K562 (cell line): ENCODE measurements around the gene MED16. TPM values are rescaled to one million over a fixed set of nuclear protein-coding genes. Genes with fewer than 3 reads are reported as not detected.

Source experiments
- ARNT ChIP-seq, 2 experiments: fragments of 450-650 bp; IDR thresholded peaks; 2 replicates each; pipeline ENCODE4 v1.6.1; 2016; ENCODE audit warnings: mild to moderate bottlenecking in 1 of 2
- CC2D1A ChIP-seq: fragments of 450-650 bp; IDR thresholded peaks from 2 replicates; pipeline ENCODE4 v1.6.1; 2017; ENCODE audit warnings: mild to moderate bottlenecking
- CREB1 ChIP-seq, 2 experiments: sonication (generic) in 1 of 2; formaldehyde crosslinking in 1 of 2; IDR thresholded peaks; 2 replicates each; pipeline versions ENCODE4 v1.6.1 to v1.8.0; 2012 to 2022; ENCODE audit warnings: inconsistent platforms in 1 of 2, mild to moderate bottlenecking in 1 of 2, missing genetic modification reagents in 1 of 2, moderate library complexity in 1 of 2
- ELF4 ChIP-seq: fragments of 450-650 bp; formaldehyde crosslinking; IDR thresholded peaks from 2 replicates; pipeline ENCODE4 v1.4.0; 2022; ENCODE audit warnings: missing genetic modification characterization
- HDAC8 ChIP-seq: fragments of 450-650 bp; IDR thresholded peaks from 2 replicates; pipeline ENCODE4 v1.6.1; 2016; ENCODE audit warnings: mild to moderate bottlenecking, missing genetic modification characterization, moderate library complexity, missing compliant biosample characterization
- HMGN3 ChIP-seq: IDR thresholded peaks from 2 replicates; pipeline ENCODE4 v1.6.1; 2011; ENCODE audit warnings: borderline replicate concordance, low read depth, mild to moderate bottlenecking, mixed read lengths, low read length; ENCODE audit not compliant: insufficient read length; ENCODE audit errors: extremely low read depth
- KLF10 ChIP-seq: fragments of 250-450 bp; sonication (Bioruptor Pico); IDR thresholded peaks from 2 replicates; pipeline ENCODE4 v1.6.1; 2021; ENCODE audit warnings: matching md5 sums
- MLLT1 ChIP-seq, 2 experiments: fragments of 450-650 bp; IDR thresholded peaks; 2 replicates each; pipeline ENCODE4 v1.6.1; 2016
- MTA1 ChIP-seq: fragments of 450-650 bp; IDR thresholded peaks from 2 replicates; pipeline ENCODE4 v1.6.1; 2017; ENCODE audit warnings: borderline replicate concordance
- PTBP1 ChIP-seq: fragments of 200-400 bp; formaldehyde crosslinking; IDR thresholded peaks from 2 replicates; pipeline ENCODE4 v1.6.1; 2017; ENCODE audit warnings: low read depth, low read length
- SOX6 ChIP-seq: fragments of 450-650 bp; IDR thresholded peaks from 2 replicates; pipeline ENCODE4 v1.6.1; 2014; ENCODE audit warnings: mild to moderate bottlenecking
- SREBF2 ChIP-seq: sonication (generic); formaldehyde crosslinking; IDR thresholded peaks from 2 replicates; pipeline ENCODE4 v1.4.0; 2020; ENCODE audit warnings: mild to moderate bottlenecking, missing genetic modification reagents
- SUPT5H ChIP-seq: fragments of 450-650 bp; IDR thresholded peaks from 2 replicates; pipeline ENCODE4 v1.6.1; 2016
- TGIF2 ChIP-seq: sonication (generic); formaldehyde crosslinking; IDR thresholded peaks from 2 replicates; pipeline ENCODE4 v1.8.1; 2022; ENCODE audit warnings: mild to moderate bottlenecking, missing genetic modification reagents, moderate library complexity
- USF1 ChIP-seq: sonication (generic); formaldehyde crosslinking; IDR thresholded peaks from 2 replicates; pipeline ENCODE4 v1.9.0; 2022; ENCODE audit warnings: mild to moderate bottlenecking, missing genetic modification reagents
- ZBTB12 ChIP-seq: fragments of 250-450 bp; sonication (Bioruptor Pico); IDR thresholded peaks from 2 replicates; pipeline ENCODE4 v1.4.0; 2020
- ZBTB5 ChIP-seq: fragments of 450-650 bp; IDR thresholded peaks from 2 replicates; pipeline ENCODE4 v1.6.1; 2017; ENCODE audit warnings: antibody characterized with exemption
- ZZZ3 ChIP-seq: fragments of 450-650 bp; IDR thresholded peaks from 2 replicates; pipeline ENCODE4 v1.6.1; 2016; ENCODE audit warnings: antibody characterized with exemption, mild to moderate bottlenecking, moderate library complexity
- polyA plus RNA-seq, 8 experiments: library from polyadenylated mRNA; depleted of rRNA in 4 of 8; stranded (reverse) in 5 of 8; unstranded in 3 of 8; fragments of >200 nt; fragmentation: Nextera tagmentation in 2 of 8; fragmentation: Illumina TruSeq in 1 of 8; extraction: Ambion mirVana in 2 of 8; extraction: Trizol in 1 of 8; gene quantifications; 2 replicates each; pipeline versions ENCODE4 v1.2.1 to v1.2.3, GENCODE V29; 2011 to 2014; ENCODE audit warnings: inconsistent platforms in 1 of 8, missing spikeins in 1 of 8
- total RNA-seq, 7 experiments: library from RNA; depleted of rRNA in 6 of 7; stranded (reverse); fragments of >200 nt in 6 of 7; fragmentation: Illumina TruSeq in 2 of 7; extraction: Trizol in 2 of 7; gene quantifications; 2 replicates each; pipeline versions ENCODE4 v1.2.1 to v1.2.3, GENCODE V29; 2011 to 2021; ENCODE audit warnings: low replicate concordance in 1 of 7
- TF ChIP-seq, protein P1 (sequence below): fragments of 200-800 bp; sonication (Bioruptor generic); IDR thresholded peaks from 2 replicates; pipeline ENCODE4 v1.6.1; 2017; ENCODE audit warnings: missing genetic modification characterization, missing compliant biosample characterization

MED16 gene
- total and polyA plus RNA-seq, 9 of the 15 experiments (the other 6 are each of a cell fraction or from before 2014, with no cell fraction given) = 0.89 to 59.9 (median 8.6) TPM

GRCh38 chr19:912181-913079 lies 19.4 kb upstream of the MED16 start (continued):
- TF ChIP-seq ZBTB5 (no peak), TGIF2 (CRISPR knock-in tag) (no peak), KLF10 (CRISPR knock-in tag) (no peak), PTBP1 (no peak), HDAC8 (tag) (no peak), CREB1 (IDR thresholded peaks at IDR 0.05) (no peak), CREB1 (CRISPR knock-in tag; IDR thresholded peaks at IDR 0.05) (no peak), HMGN3 (no peak), SREBF2 (no peak), ZZZ3 (no peak), USF1 (no peak), ZBTB12 (CRISPR knock-in tag) (no peak), MLLT1 (IDR thresholded peaks at IDR 0.05) (peak in 1 of 2 experiments; percentile 32; a peak in 1 of 4 replicates), MTA1 (no peak), SOX6 (no peak), ELF4 (CRISPR knock-in tag) (no peak), CC2D1A (no peak), ARNT (IDR thresholded peaks at IDR 0.05) (no peak), SUPT5H (peak; percentile 39)
- TF ChIP-seq, protein P1, sequence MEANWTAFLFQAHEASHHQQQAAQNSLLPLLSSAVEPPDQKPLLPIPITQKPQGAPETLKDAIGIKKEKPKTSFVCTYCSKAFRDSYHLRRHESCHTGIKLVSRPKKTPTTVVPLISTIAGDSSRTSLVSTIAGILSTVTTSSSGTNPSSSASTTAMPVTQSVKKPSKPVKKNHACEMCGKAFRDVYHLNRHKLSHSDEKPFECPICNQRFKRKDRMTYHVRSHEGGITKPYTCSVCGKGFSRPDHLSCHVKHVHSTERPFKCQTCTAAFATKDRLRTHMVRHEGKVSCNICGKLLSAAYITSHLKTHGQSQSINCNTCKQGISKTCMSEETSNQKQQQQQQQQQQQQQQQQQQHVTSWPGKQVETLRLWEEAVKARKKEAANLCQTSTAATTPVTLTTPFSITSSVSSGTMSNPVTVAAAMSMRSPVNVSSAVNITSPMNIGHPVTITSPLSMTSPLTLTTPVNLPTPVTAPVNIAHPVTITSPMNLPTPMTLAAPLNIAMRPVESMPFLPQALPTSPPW (CRISPR knock-in tag) = peak; percentile 95
